IMR-90 (cell line): Measurements from ENCODE around the gene PLD3.

Experiments used
- CTCF ChIP-seq: conservative IDR thresholded peaks from 2 replicates; pipeline ENCODE4 v1.5.1; 2012; ENCODE audit warnings: mild to moderate bottlenecking, low read depth, low read length, improper control_type of control experiment
- MAFK ChIP-seq: IDR thresholded peaks from 2 replicates; pipeline ENCODE4 v1.6.1; 2012; ENCODE audit warnings: low read depth, low read length, improper control_type of control experiment
- POLR2A ChIP-seq: IDR thresholded peaks from 2 replicates; pipeline ENCODE4 v1.6.1; 2012; ENCODE audit warnings: mild to moderate bottlenecking, low read depth, low read length
- RAD21 ChIP-seq: IDR thresholded peaks from 2 replicates; pipeline ENCODE4 v1.6.1; 2012; ENCODE audit warnings: low read length, improper control_type of control experiment

- TF ChIP-seq MAFK (no peak), CTCF (no peak), RAD21 (no peak), POLR2A (no peak)
These were observed 27.9 kb upstream of the PLD3 start for GRCh38 chr19:40320558-40320935.
